AG08395 (cell line): ENCODE results near the gene SEPTIN1.
A peak's percentile ranks its signal among the peaks of the same experiment; 100 is the strongest.
"Not testable (repeated sequence)": the region's sequence is repeated elsewhere in the genome, so short reads cannot be mapped to it uniquely, and the experiment has no call there.

Source experiments
- DNase-seq: peaks from one replicate; pipeline ENCODE4 v3.0.0; 2012; ENCODE audit warnings: mixed read lengths, low spot score

SEPTIN1 gene

GRCh38 chr16:30357715-30358576 is 24.4 kb downstream of the SEPTIN1 start:
- DNase-seq, result no peak

GRCh38 chr16:30357085-30357714 is 25.2 kb downstream of the SEPTIN1 start:
- DNase-seq, result no peak

GRCh38 chr16:30356401-30357084 is 25.8 kb downstream of the SEPTIN1 start:
- no peak for DNase-seq

- no peak for DNase-seq
Observed at GRCh38 chr16:30355954-30356308, 26.4 kb downstream of the SEPTIN1 start.

- DNase-seq, result peak; percentile 96
Observed at GRCh38 chr16:30355144-30355953, 27.0 kb downstream of the SEPTIN1 start, which contains the start of gene CD2BP2. Gene CD2BP2 (minus strand): TSS chr16:30355308. CDS start chr16:30354681, 627 bp downstream.

GRCh38 chr16:30354423-30355143 is 27.8 kb downstream of the SEPTIN1 start:
- DNase-seq, result no peak

GRCh38 chr16:30353438-30354129 is 28.8 kb downstream of the SEPTIN1 start:
- no peak for DNase-seq

- DNase-seq, result no peak
Observed at GRCh38 chr16:30352488-30353401, 29.6 kb downstream of the SEPTIN1 start.

- DNase-seq, result peak; percentile 93
Observed at GRCh38 chr16:30351586-30352419, 30.6 kb downstream of the SEPTIN1 start.

- DNase-seq, result no peak
Observed at GRCh38 chr16:30351001-30351441, 31.3 kb downstream of the SEPTIN1 start.

GRCh38 chr16:30350134-30350871 is 32.1 kb downstream of the SEPTIN1 start:
- no peak for DNase-seq

- no peak for DNase-seq
Observed at GRCh38 chr16:30349675-30350074, 32.7 kb downstream of the SEPTIN1 start.

- no peak for DNase-seq
Observed at GRCh38 chr16:30348929-30349328, 33.4 kb downstream of the SEPTIN1 start.

GRCh38 chr16:30348113-30348512 is 34.2 kb downstream of the SEPTIN1 start:
- no peak for DNase-seq

- DNase-seq, result no peak
Observed at GRCh38 chr16:30346286-30346685, 36.1 kb downstream of the SEPTIN1 start.

- DNase-seq, result not testable (repeated sequence)
Observed at GRCh38 chr16:30343491-30343820, 38.9 kb downstream of the SEPTIN1 start.

- no peak for DNase-seq
Observed at GRCh38 chr16:30342751-30343490, 39.4 kb downstream of the SEPTIN1 start.
